Cardiac muscle cell (in vitro differentiated cells and primary cell): ENCODE data around the gene ABCD3. TPM values are rescaled to one million over a fixed set of nuclear protein-coding genes. Genes with fewer than 3 reads are reported as not detected.

Source experiments
- DNase-seq, 2 donors: peaks; one replicate each; pipeline versions ENCODE4 v3.0.0 to v3.0.0-alpha.2; 2010 to 2017; ENCODE audit warnings: low read depth in 1 of 2, low spot score in 1 of 2
- H3K27ac ChIP-seq: fragments of 200-600 bp; sonication (generic); 2 replicates; pipeline ENCODE4 v1.5.1; 2016
- H3K27me3 ChIP-seq: fragments of 200-600 bp; sonication (generic); 2 replicates; pipeline ENCODE4 v1.6.0; 2016; ENCODE audit warnings: control low read depth
- H3K36me3 ChIP-seq: fragments of 200-600 bp; sonication (generic); 2 replicates; pipeline ENCODE4 v1.5.1; 2016; ENCODE audit warnings: control low read depth
- H3K4me1 ChIP-seq: fragments of 200-600 bp; sonication (generic); 2 replicates; pipeline ENCODE4 v1.8.1; 2017; ENCODE audit warnings: low read depth, mild to moderate bottlenecking, mixed run types
- H3K4me3 ChIP-seq: fragments of 200-600 bp; sonication (generic); 2 replicates; pipeline ENCODE4 v1.5.1; 2016; ENCODE audit warnings: mild to moderate bottlenecking
- H3K9me3 ChIP-seq: fragments of 200-600 bp; sonication (generic); 2 replicates; pipeline ENCODE4 v1.5.1; 2017; ENCODE audit warnings: low read depth, mild to moderate bottlenecking, control low read depth
- CTCF ChIP-seq: IDR thresholded peaks from 2 replicates; pipeline ENCODE4 v1.5.1; 2012; ENCODE audit warnings: low read depth, mild to moderate bottlenecking, low read length
- polyA plus RNA-seq: library from polyadenylated mRNA; unstranded; fragments of >200 nt; fragmentation: Nextera tagmentation; extraction: Ambion mirVana; gene quantifications from 2 replicates; pipeline ENCODE4 v1.2.1, GENCODE V29; 2016
- total RNA-seq: library from RNA; depleted of rRNA; stranded (reverse); fragments of >200 nt; gene quantifications from 2 replicates; pipeline ENCODE4 v1.2.3, GENCODE V29; 2016

The ABCD3 gene
- total and polyA plus RNA-seq, 2 experiments from 2014 or later = 20.7 to 30.6 TPM

- H3K4me3 ChIP-seq = no peak overlapping the region
- peaks cover 29% of the 10 kb centered on the region for H3K27me3 ChIP-seq
Observed at GRCh38 chr1:94538243-94538827, 120.1 kb downstream of the ABCD3 start.

GRCh38 chr1:94539496-94539895 lies 121.3 kb downstream of the ABCD3 start:
- H3K9me3 ChIP-seq = no peaks in the 10 kb centered on the region
- H3K4me3 ChIP-seq = no peak overlapping the region
- H3K27ac ChIP-seq = no peak overlapping the region
- peak in 1 of 2 donors; percentile 33 for DNase-seq
- peaks cover 31% of the 10 kb centered on the region for H3K27me3 ChIP-seq
- peaks cover 3% of the 10 kb centered on the region for H3K4me1 ChIP-seq
- no peak for TF ChIP-seq CTCF
- H3K36me3 ChIP-seq = no peaks in the 10 kb centered on the region

More at GRCh38 chr1:94538243-94538827, 120.1 kb downstream of the ABCD3 start:
- Histone ChIP-seq H3K36me3 (no peaks in the 10 kb centered on the region), H3K27ac (no peak overlapping the region), H3K4me1 (peaks cover 3% of the 10 kb centered on the region), H3K9me3 (no peaks in the 10 kb centered on the region)
- peak in 1 of 2 donors; percentile 17 for DNase-seq
- peak; percentile 5 for TF ChIP-seq CTCF

GRCh38 chr1:94540440-94541245 lies 122.5 kb downstream of the ABCD3 start:
- Histone ChIP-seq H3K36me3 (no peaks in the 10 kb centered on the region), H3K9me3 (no peaks in the 10 kb centered on the region), H3K27ac (no peak overlapping the region), H3K27me3 (peaks cover 31% of the 10 kb centered on the region), H3K4me3 (peak overlapping the region; percentile 69), H3K4me1 (peaks cover 3% of the 10 kb centered on the region)
- TF ChIP-seq CTCF = no peak
- DNase-seq = no peak

GRCh38 chr1:94541246-94542087 lies 123.3 kb downstream of the ABCD3 start, which contains the start of gene F3:
Gene F3 (minus strand): TSS chr1:94541759. CDS start chr1:94541636, 123 bp downstream.
- Histone ChIP-seq H3K27ac (no peak within 1 kb of the TSS), H3K4me1 (peaks cover 3% of the 10 kb centered on the region)

More at GRCh38 chr1:94541246-94542087, 123.3 kb downstream of the ABCD3 start, which contains the start of gene F3:
- Histone ChIP-seq H3K4me3 (peak within 1 kb of the TSS; percentile 69), H3K9me3 (no peaks in the 10 kb centered on the region), H3K36me3 (no peaks in the 10 kb centered on the region), H3K27me3 (peaks cover 31% of the 10 kb centered on the region)
- TF ChIP-seq CTCF = peak; percentile 22
- peak; percentile 85 to 88 for DNase-seq
